ENCODE results near the gene CFAP97. TPM values are rescaled to one million over a fixed set of nuclear protein-coding genes. Genes with fewer than 3 reads are reported as not detected.
"Not testable (repeated sequence)": the region's sequence is repeated elsewhere in the genome, so short reads cannot be mapped to it uniquely, and the experiment has no call there.

CFAP97 gene
- total RNA-seq (10 to 100 TPM; 16.4 to 26.9 (median 18.4) TPM), polyA plus RNA-seq (4.1 TPM)
- long read RNA-seq, donor 1, full-length matches to known transcripts: 17 of 28 reads
- long read RNA-seq, donor 1, partial matches to known transcripts: 5 of 28 reads
- long read RNA-seq, donor 1, other reads (novel, unspliced or antisense): 6 of 28 reads
- long read RNA-seq, donor 2, full-length matches to known transcripts: 9 of 15 reads
- long read RNA-seq, donor 2, partial matches to known transcripts: 3 of 15 reads
- long read RNA-seq, donor 2, other reads (novel, unspliced or antisense): 3 of 15 reads
- long read RNA-seq, donor 3, full-length matches to known transcripts: 19 of 41 reads
- long read RNA-seq, donor 3, partial matches to known transcripts: 10 of 41 reads
- long read RNA-seq, donor 3, other reads (novel, unspliced or antisense): 12 of 41 reads
- long read RNA-seq, donor 4, full-length matches to known transcripts: 3 of 11 reads
- long read RNA-seq, donor 4, partial matches to known transcripts: 2 of 11 reads
- long read RNA-seq, donor 4, other reads (novel, unspliced or antisense): 6 of 11 reads

GRCh38 chr4:185203486-185204237, at the start of gene CFAP97:
CFAP97 (minus strand) TSS chr4:185204000; CDS start chr4:185191196, 12,804 bp downstream.
- no peaks in the 10 kb centered on the region for H3K9me3 ChIP-seq (ENCODE audit: control insufficient read depth, low read length)
- H3K4me1 ChIP-seq (ENCODE audit: control insufficient read depth, insufficient read depth, low read length): peaks cover 8% of the 10 kb centered on the region
- peak within 1 kb of the TSS; percentile 88 for H3K4me3 ChIP-seq (ENCODE audit: low read length)
- H3K27me3 ChIP-seq (ENCODE audit: control insufficient read depth, insufficient read depth): no peaks in the 10 kb centered on the region
- ATAC-seq (peak; percentile 94 to 96), DNase-seq (peak; percentile 96 to 98 (median 97))
- intact Hi-C loops (cut with DNase I): loop anchor here in 1 of 4 donors (10.0 kb wide), 1 partner anchor 101 kb away; no protein-coding TSS in a partner anchor
- under 1% methylated on average over 103 of the region's 103 CpGs for WGBS
- H3K27ac ChIP-seq (ENCODE audit: low read length): peak within 1 kb of the TSS; percentile 88

DNA sequence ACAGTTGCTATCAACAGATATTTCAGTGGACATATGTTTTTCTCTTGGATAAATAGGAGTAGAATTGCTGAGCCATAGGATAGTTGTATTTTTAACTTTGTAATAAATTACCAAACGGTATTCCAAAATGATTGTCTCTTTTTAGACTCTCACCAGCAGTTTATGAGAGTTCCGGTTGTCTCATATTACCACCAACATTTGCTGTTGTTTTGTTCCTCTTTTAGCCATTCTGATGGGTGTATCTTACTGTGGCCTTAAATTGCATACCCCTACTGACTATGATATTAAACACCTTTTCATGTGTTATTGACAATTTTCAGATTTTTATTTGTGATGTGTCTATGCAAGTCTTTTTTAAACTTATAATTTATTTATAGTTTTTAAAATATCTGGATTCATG, 45.3 kb upstream of the CFAP97 start:
- no peak overlapping the region for H3K4me3 ChIP-seq (ENCODE audit: low read length)
- no peak for ATAC-seq
- no peak overlapping the region for H3K27ac ChIP-seq (ENCODE audit: low read length)
- no peaks in the 10 kb centered on the region for H3K9me3 ChIP-seq (ENCODE audit: control insufficient read depth, low read length)
- no peaks in the 10 kb centered on the region for H3K27me3 ChIP-seq (ENCODE audit: control insufficient read depth, insufficient read depth)
- DNase-seq: no peak
- WGBS: 70% methylated on average over 2 of the region's 2 CpGs
- intact Hi-C loops (cut with DNase I): no loop called here
- H3K4me1 ChIP-seq (ENCODE audit: control insufficient read depth, insufficient read depth, low read length): no peaks in the 10 kb centered on the region

DNA sequence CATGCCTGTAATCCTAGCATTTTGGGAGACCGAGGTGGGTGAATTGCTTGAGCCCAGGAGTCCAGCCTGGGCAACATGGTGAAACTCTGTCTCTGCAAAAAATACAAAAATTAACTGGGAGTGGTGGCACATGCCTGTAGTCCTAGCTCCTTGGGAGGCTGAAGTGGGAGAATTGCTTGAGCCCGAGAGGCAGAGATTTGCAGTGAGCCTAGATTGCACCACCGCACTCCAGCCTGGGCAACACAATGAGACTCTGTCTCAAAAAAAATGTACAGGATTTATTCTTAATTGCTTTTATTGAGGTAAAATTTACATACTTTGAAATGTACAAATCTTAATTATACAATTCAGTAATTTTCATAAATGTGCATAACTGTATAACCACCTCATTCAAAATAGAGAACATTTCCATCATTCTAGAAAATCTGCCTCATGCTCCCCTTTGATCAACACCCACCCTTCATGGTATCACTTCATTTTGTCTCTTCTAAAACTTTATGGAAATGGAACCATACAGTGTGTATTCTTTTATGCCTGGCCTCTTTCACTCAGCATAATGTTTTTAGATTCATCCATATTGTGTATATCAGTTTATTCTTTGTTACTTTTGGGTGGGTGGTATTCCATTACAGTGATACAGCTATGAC, 44.7 kb upstream of the CFAP97 start:
- intact Hi-C loops (cut with DNase I): no loop called here
- ATAC-seq (no peak), DNase-seq (no peak)
- Histone ChIP-seq H3K4me3 (ENCODE audit: low read length) (no peak overlapping the region), H3K4me1 (ENCODE audit: control insufficient read depth, insufficient read depth, low read length) (no peaks in the 10 kb centered on the region), H3K27ac (ENCODE audit: low read length) (no peak overlapping the region), H3K9me3 (ENCODE audit: control insufficient read depth, low read length) (no peaks in the 10 kb centered on the region), H3K27me3 (ENCODE audit: control insufficient read depth, insufficient read depth) (no peaks in the 10 kb centered on the region)
- WGBS: over 99% methylated on average over 3 of the region's 3 CpGs

DNA sequence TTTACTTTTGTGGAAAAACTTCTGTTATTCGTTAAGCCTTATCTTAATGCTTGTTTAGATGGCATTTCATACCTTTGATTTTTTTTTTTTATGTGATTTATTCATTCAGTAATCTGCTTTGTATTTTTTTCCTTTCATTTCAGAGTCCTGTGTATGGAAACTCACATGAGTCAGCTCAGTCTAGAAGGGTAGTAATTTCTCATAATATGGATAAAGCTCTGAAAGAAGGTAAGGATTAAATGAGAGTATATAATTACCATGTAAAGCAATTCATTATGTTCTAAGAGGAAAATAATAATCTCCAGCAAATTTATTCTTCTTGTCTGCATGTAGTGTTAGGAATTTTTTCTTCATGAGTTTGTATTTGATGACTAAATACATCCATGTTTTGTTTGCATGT, 43.4 kb upstream of the CFAP97 start:
- WGBS: 78% methylated on average over 1 of the region's 1 CpG
- Histone ChIP-seq H3K27ac (ENCODE audit: low read length) (no peak overlapping the region), H3K4me3 (ENCODE audit: low read length) (no peak overlapping the region), H3K27me3 (ENCODE audit: control insufficient read depth, insufficient read depth) (no peaks in the 10 kb centered on the region), H3K9me3 (ENCODE audit: control insufficient read depth, low read length) (no peaks in the 10 kb centered on the region), H3K4me1 (ENCODE audit: control insufficient read depth, insufficient read depth, low read length) (no peaks in the 10 kb centered on the region)
- intact Hi-C loops (cut with DNase I): no loop called here
- DNase-seq (no peak), ATAC-seq (no peak)

DNA sequence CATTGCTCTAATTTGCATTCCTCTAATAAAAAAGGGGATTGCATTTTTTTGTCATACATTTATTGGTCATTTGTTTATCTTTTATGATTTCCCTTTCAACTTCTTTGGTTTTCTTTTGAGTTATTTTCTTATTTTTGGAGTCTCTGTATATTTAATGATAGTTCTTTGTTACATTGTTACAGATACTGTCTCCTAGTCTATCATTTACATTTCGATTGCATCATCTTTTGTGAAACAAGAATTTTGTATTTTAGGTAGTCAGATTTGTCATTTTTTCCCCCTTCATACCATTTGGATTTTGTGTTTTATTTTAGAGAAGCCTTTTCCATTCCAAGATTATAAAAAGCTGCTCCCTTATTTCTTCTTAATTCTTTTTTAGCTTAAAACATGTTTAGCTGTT, 42.7 kb upstream of the CFAP97 start:
- 77% methylated on average over 1 of the region's 1 CpG for WGBS
- intact Hi-C loops (cut with DNase I): no loop called here
- no peaks in the 10 kb centered on the region for H3K9me3 ChIP-seq (ENCODE audit: control insufficient read depth, low read length)

GRCh38 chr4:185244763-185245162, 41.0 kb upstream of the CFAP97 start:
- intact Hi-C loops (cut with DNase I): no loop called here
- no peaks in the 10 kb centered on the region for H3K4me1 ChIP-seq (ENCODE audit: control insufficient read depth, insufficient read depth, low read length)
- no peaks in the 10 kb centered on the region for H3K27me3 ChIP-seq (ENCODE audit: control insufficient read depth, insufficient read depth)
- WGBS: 35% methylated on average over 4 of the region's 4 CpGs
- ATAC-seq (peak in 1 of 2 donors; percentile 29), DNase-seq (no peak)
- H3K4me3 ChIP-seq (ENCODE audit: low read length): no peak overlapping the region
- H3K27ac ChIP-seq (ENCODE audit: low read length): no peak overlapping the region
- no peaks in the 10 kb centered on the region for H3K9me3 ChIP-seq (ENCODE audit: control insufficient read depth, low read length)

More for the DNA sequence above, 42.7 kb upstream of the CFAP97 start:
- no peaks in the 10 kb centered on the region for H3K27me3 ChIP-seq (ENCODE audit: control insufficient read depth, insufficient read depth)
- DNase-seq (no peak), ATAC-seq (no peak)
- no peak overlapping the region for H3K27ac ChIP-seq (ENCODE audit: low read length)
- no peak overlapping the region for H3K4me3 ChIP-seq (ENCODE audit: low read length)
- H3K4me1 ChIP-seq (ENCODE audit: control insufficient read depth, insufficient read depth, low read length): no peaks in the 10 kb centered on the region

- H3K27me3 ChIP-seq (ENCODE audit: control insufficient read depth, insufficient read depth): no peaks in the 10 kb centered on the region
- 79% methylated on average over 4 of the region's 4 CpGs for WGBS
- no peak overlapping the region for H3K27ac ChIP-seq (ENCODE audit: low read length)
- H3K4me1 ChIP-seq (ENCODE audit: control insufficient read depth, insufficient read depth, low read length): no peaks in the 10 kb centered on the region
- intact Hi-C loops (cut with DNase I): no loop called here
- DNase-seq (no peak), ATAC-seq (no peak)
- H3K4me3 ChIP-seq (ENCODE audit: low read length): no peak overlapping the region
- no peaks in the 10 kb centered on the region for H3K9me3 ChIP-seq (ENCODE audit: control insufficient read depth, low read length)
Measured at GRCh38 chr4:185243879-185244278, 40.1 kb upstream of the CFAP97 start.

DNA sequence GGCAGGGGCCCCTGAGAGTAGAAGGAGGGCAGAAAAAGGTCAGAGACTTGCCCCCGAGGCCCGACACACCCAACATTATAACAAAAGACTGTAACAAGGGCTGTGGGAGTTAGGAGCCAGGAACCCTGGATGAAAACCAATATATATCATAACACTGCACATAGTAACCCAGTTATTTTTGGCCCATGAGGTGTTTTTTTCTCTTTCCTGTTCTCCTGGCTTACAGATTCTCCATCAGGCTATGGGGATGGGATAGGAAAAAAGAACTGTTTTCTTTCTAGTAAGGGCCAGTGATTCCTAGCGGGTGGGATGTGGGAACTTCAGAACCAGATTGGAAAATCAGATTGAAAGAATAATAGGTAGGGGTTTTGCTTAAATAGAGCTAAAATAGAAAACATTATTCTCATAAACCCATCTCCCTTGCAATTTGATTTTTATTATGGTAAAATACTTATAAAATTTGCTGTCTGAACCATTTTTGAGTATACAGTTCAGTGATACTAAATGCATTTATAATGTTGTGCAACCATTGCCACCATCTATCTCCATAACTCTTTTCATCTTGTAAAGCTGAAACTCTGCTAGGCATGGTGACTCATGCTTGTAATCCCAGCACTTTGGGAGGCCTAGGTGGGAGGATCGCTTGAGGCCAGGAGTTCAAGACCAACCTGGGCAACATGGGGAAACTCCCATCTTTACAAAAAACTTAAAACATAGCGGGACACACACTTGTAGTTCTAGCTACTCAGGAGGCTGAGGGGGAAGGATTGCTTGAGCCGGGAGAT, 39.1 kb upstream of the CFAP97 start:
- DNase-seq: no peak
- 79% methylated on average over 6 of the region's 6 CpGs for WGBS
- Histone ChIP-seq H3K9me3 (ENCODE audit: control insufficient read depth, low read length) (no peaks in the 10 kb centered on the region), H3K4me3 (ENCODE audit: low read length) (no peak overlapping the region), H3K27ac (ENCODE audit: low read length) (no peak overlapping the region), H3K27me3 (ENCODE audit: control insufficient read depth, insufficient read depth) (no peaks in the 10 kb centered on the region), H3K4me1 (ENCODE audit: control insufficient read depth, insufficient read depth, low read length) (no peaks in the 10 kb centered on the region)
- intact Hi-C loops (cut with DNase I): no loop called here
- peak in 1 of 2 donors; percentile 81 for ATAC-seq

DNA sequence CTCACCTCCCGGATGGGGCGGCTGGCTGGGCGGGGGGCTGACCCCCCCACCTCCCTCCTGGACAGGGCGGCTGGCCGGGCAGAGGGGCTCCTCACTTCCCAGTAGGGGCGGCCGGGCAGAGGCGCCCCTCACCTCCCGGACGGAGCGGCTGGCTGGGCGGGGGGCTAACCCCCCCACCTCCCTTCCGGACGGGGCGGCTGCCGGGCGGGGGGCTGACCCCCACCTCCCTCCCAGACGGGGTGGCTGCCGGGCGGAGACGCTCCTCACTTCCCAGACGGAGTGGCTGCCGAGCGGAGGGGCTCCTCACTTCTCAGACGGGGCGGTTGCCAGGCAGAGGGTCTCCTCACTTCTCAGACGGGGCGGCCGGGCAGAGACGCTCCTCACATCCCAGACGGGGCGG, 36.7 kb upstream of the CFAP97 start:
- H3K4me3 ChIP-seq (ENCODE audit: low read length); H3K4me1 ChIP-seq (ENCODE audit: control insufficient read depth, insufficient read depth, low read length); intact Hi-C loops (cut with DNase I); H3K9me3 ChIP-seq (ENCODE audit: control insufficient read depth, low read length); ATAC-seq; DNase-seq; H3K27ac ChIP-seq (ENCODE audit: low read length); H3K27me3 ChIP-seq (ENCODE audit: control insufficient read depth, insufficient read depth): not testable (repeated sequence)
- 90% methylated on average over 26 of the region's 32 CpGs for WGBS

- DNase-seq (no peak), ATAC-seq (no peak)
- intact Hi-C loops (cut with DNase I): no loop called here
- Histone ChIP-seq H3K4me1 (ENCODE audit: control insufficient read depth, insufficient read depth, low read length) (peaks cover 3% of the 10 kb centered on the region), H3K27me3 (ENCODE audit: control insufficient read depth, insufficient read depth) (no peaks in the 10 kb centered on the region), H3K4me3 (ENCODE audit: low read length) (no peak overlapping the region), H3K9me3 (ENCODE audit: control insufficient read depth, low read length) (no peaks in the 10 kb centered on the region), H3K27ac (ENCODE audit: low read length) (no peak overlapping the region)
- 95% methylated on average over 4 of the region's 4 CpGs for WGBS
Measured at GRCh38 chr4:185238750-185239149, 35.0 kb upstream of the CFAP97 start.

All from right cardiac atrium (tissue), 5 donors.